ENCODE data around the gene MAP4K3. TPM values are rescaled to one million over a fixed set of nuclear protein-coding genes. Genes with fewer than 3 reads are reported as not detected.

Gene MAP4K3
- total and polyA plus RNA-seq, 2 of the 8 experiments (the other 6 are each of a cell fraction or from before 2014, with no cell fraction given) = 11.4 to 63.0 TPM

DNA sequence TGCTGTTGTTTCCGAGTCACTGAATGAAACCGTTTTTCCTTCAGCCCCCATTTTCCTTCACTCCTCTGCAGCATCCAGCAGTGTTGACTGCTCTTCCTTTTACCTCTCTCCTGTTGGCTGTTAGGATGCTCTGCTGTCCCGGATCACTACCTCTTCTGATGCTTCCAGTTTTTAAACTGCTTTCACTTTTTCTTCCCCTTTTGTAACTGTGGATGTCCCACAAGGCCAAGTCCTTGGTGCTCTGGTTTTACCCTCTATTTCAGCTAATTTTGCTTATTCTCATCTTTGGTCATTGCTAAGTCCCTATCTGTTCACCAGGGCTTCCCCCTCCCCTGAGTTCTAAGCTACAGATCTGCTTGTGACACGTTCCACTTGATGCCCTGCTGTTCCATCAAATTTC, 39.4 kb upstream of the MAP4K3 start (continued):
- TF ChIP-seq, protein P1, sequence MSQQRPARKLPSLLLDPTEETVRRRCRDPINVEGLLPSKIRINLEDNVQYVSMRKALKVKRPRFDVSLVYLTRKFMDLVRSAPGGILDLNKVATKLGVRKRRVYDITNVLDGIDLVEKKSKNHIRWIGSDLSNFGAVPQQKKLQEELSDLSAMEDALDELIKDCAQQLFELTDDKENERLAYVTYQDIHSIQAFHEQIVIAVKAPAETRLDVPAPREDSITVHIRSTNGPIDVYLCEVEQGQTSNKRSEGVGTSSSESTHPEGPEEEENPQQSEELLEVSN (IDR thresholded peaks at IDR 0.05) = no peak
- TF ChIP-seq CHD2 (IDR thresholded peaks at IDR 0.05; ENCODE audit: low read length) = no peak
- no peak for TF ChIP-seq PHF8 (conservative IDR thresholded peaks at IDR 0.05; ENCODE audit: low read depth, low read length)
